Colonic mucosa (tissue), 4 donors: ENCODE measurements around the gene GPR25. TPM values are rescaled to one million over a fixed set of nuclear protein-coding genes. Genes with fewer than 3 reads are reported as not detected.
"Not testable (repeated sequence)": the region's sequence is repeated elsewhere in the genome, so short reads cannot be mapped to it uniquely, and the experiment has no call there.

Experiments
- DNase-seq: peaks from one replicate; pipeline ENCODE4 v3.0.0-alpha.2; 2020
- H3K27ac ChIP-seq: fragments of 200-600 bp; one replicate; pipeline ENCODE4 v1.8.0; 2021
- H3K27me3 ChIP-seq: fragments of 200-600 bp; one replicate; pipeline ENCODE4 v1.8.0; 2021
- H3K36me3 ChIP-seq: fragments of 200-600 bp; one replicate; pipeline ENCODE4 v1.8.0; 2021
- H3K4me1 ChIP-seq: fragments of 200-600 bp; one replicate; pipeline ENCODE4 v1.8.0; 2021; ENCODE audit warnings: mild to moderate bottlenecking
- H3K4me3 ChIP-seq: fragments of 200-600 bp; one replicate; pipeline ENCODE4 v1.8.0; 2021
- H3K9ac ChIP-seq, 2 donors: one replicate each; pipeline ENCODE4 v1.7.0; 2013; ENCODE audit warnings: control low read depth in 2 of 2, low read depth in 2 of 2, low read length in 2 of 2
- H3K9me3 ChIP-seq: fragments of 200-600 bp; one replicate; pipeline ENCODE4 v1.8.0; 2021
- intact Hi-C: fragments of 100-400 bp; cut with DNase I; formaldehyde crosslinking; loops from one replicate; pipeline ENCODE4 v1.14.1; 2022
- total RNA-seq, 2 donors: library from RNA; stranded (reverse); fragmentation: NEBNext Ultra II Directional in 1 of 2; extraction: Animal tissue kit (Norgen Biotek cat#: 25700) in 1 of 2; gene quantifications; one replicate each; pipeline ENCODE4 v1.2.1, GENCODE V29; 2021
- TF ChIP-seq, protein P1 (sequence below): fragments of 200-600 bp; IDR thresholded peaks from one replicate; pipeline ENCODE4 v1.8.0; 2022; ENCODE audit warnings: antibody characterized with exemption, mild to moderate bottlenecking
- donor health status: healthy.
- donor health status: DM: no; HTN: no; CAD: no.
- donor health status: DM: no; HTN: no; CAD: no.

The GPR25 gene
- total RNA-seq, 2 donors from 2014 or later: 0.19 to 0.27 TPM

DNA sequence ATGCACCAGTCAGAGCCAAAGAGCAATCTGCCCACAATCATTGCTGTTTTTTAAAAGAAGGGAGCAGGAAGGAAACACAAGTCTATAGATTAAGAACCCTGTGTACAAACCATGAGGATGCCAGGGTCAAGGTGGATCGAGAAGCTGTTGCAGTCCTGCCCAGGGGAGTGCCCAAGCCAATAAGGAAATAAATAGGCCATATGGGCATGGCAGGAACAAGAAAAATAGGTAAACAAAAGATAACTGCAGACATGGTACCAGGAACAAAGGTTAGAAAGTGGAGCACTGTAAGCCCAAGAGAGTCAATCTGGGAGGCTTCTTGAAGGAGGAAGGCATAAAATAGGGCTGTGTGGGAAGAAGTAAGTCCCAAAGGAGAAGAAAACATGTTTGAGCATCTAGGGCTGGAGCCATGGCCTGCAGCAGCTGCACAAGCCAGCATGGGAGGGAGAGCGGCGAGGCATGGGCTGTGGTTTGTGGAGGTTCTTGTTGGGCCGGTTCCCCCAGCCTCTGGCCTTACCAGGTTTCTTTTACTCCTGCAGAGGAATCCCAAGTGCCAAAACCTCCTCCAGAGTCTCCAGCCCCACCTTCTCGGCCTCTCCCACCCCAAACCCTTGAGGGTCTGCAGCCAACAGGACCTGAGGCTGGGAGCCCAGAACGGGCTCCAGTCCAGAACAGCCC lies 35.5 kb downstream of the GPR25 start:
- Histone ChIP-seq H3K9me3 (no peaks in the 10 kb centered on the region), H3K9ac (peak overlapping the region; percentile 6 to 53), H3K4me3 (no peak overlapping the region), H3K36me3 (no peaks in the 10 kb centered on the region), H3K27me3 (no peaks in the 10 kb centered on the region), H3K27ac (peak overlapping the region; percentile 88), H3K4me1 (peaks cover 24% of the 10 kb centered on the region)
- intact Hi-C loops: no loop called here
- TF ChIP-seq, protein P1, sequence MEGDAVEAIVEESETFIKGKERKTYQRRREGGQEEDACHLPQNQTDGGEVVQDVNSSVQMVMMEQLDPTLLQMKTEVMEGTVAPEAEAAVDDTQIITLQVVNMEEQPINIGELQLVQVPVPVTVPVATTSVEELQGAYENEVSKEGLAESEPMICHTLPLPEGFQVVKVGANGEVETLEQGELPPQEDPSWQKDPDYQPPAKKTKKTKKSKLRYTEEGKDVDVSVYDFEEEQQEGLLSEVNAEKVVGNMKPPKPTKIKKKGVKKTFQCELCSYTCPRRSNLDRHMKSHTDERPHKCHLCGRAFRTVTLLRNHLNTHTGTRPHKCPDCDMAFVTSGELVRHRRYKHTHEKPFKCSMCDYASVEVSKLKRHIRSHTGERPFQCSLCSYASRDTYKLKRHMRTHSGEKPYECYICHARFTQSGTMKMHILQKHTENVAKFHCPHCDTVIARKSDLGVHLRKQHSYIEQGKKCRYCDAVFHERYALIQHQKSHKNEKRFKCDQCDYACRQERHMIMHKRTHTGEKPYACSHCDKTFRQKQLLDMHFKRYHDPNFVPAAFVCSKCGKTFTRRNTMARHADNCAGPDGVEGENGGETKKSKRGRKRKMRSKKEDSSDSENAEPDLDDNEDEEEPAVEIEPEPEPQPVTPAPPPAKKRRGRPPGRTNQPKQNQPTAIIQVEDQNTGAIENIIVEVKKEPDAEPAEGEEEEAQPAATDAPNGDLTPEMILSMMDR: no peak
- DNase-seq: peak; percentile 83

DNA sequence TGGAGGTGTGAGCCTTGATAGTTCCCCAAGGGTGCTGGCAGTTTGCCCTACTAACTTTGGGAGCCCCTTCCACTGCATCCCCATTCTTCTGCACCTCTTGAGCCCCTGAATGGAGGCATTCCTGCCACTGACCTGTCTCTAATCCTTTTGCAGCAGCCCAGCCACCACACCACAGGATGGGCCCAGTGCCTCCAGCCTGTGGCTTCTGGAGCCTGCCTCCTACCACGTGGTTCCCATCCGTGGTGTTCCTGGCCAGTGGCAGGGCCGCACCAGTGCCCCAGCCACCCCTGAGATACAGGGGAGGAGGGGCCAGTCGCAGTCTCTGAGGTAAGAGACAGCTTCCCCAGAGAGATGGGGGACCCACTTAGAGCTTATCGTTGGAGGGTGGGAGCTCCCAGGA lies 36.3 kb downstream of the GPR25 start:
- Histone ChIP-seq H3K27me3 (no peaks in the 10 kb centered on the region), H3K9me3 (no peaks in the 10 kb centered on the region), H3K4me3 (no peak overlapping the region), H3K4me1 (peaks cover 23% of the 10 kb centered on the region), H3K27ac (peak overlapping the region; percentile 88), H3K36me3 (no peaks in the 10 kb centered on the region), H3K9ac (peak overlapping the region; percentile 6 to 53)
- TF ChIP-seq, protein P1: no peak
- intact Hi-C loops: no loop called here
- DNase-seq: no peak

DNA sequence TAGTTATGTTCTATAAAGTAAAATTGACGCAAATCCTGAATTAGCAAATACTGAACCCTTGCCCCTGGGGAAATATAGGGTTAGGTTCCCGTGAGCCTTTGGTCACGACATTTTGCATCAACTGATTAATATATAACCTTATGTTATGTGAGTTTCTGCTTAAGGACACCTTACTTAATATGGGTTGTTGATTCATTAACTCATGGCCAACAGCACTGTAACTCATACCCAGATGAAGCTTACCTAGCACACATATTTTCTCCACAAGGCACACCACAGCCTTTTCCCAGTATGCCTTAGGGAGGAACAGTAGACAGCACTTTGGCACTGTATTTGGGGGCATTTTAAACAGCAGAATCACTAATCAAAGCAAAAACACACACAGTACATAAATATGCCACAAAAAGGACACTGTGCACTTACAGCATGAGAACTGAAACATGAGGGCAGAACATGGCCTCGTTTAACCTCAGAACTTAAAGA lies 37.0 kb downstream of the GPR25 start:
- no peak overlapping the region for H3K4me3 ChIP-seq
- no peaks in the 10 kb centered on the region for H3K9me3 ChIP-seq
- no peak overlapping the region for H3K27ac ChIP-seq
- TF ChIP-seq, protein P1: no peak
- DNase-seq: no peak
- intact Hi-C loops: no loop called here
- no peak overlapping the region for H3K9ac ChIP-seq
- H3K27me3 ChIP-seq: no peaks in the 10 kb centered on the region
- H3K36me3 ChIP-seq: no peaks in the 10 kb centered on the region
- H3K4me1 ChIP-seq: peaks cover 18% of the 10 kb centered on the region

DNA sequence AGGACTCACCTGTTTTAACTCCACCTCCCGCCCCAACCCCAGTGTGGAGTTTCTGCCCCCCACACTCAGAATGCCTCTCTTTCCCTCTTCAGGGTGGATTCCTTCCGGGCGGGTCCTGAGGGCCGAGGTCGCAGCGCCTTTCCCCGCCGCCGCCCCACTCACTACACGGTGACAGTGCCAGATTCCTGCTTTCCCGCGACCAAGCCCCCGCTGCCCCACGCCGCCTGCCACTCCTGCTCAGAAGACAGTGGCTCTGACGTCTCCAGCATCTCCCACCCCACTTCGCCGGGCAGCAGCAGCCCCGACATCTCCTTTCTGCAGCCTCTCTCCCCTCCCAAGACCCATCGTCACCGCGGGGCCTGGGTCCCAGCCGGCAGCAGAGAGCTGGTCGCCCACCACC lies 38.6 kb downstream of the GPR25 start:
- DNase-seq: no peak
- H3K36me3 ChIP-seq: no peaks in the 10 kb centered on the region
- no peak overlapping the region for H3K27ac ChIP-seq
- H3K4me3 ChIP-seq: no peak overlapping the region
- intact Hi-C loops: no loop called here
- no peaks in the 10 kb centered on the region for H3K27me3 ChIP-seq
- H3K9ac ChIP-seq: no peak overlapping the region
- TF ChIP-seq, protein P1: no peak
- no peaks in the 10 kb centered on the region for H3K9me3 ChIP-seq
- peaks cover 16% of the 10 kb centered on the region for H3K4me1 ChIP-seq

DNA sequence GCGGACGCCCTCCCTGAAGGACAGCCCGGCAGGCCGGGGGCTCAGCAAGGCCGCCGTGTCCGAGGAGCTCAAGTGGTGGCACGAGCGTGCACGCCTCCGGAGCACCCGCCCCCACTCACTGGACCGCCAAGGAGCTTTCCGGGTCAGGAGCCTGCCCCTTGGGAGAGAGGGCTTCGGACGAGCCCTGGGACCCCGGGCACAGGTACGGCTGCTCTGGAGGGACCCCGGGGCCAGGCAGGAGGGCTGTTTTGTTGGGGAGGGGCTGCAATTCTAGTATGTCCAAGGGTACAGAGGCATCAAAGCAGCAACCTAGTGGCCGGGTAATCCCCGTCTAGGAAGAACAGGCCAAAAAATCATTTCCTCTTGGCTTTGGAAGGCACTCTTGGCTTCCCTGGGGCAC lies 39.2 kb downstream of the GPR25 start:
- Histone ChIP-seq H3K4me1 (peaks cover 11% of the 10 kb centered on the region), H3K9ac (peak overlapping the region in 1 of 2 donors; percentile 3)
- H3K36me3 ChIP-seq, H3K27me3 ChIP-seq, DNase-seq, H3K27ac ChIP-seq, H3K4me3 ChIP-seq, intact Hi-C loops, H3K9me3 ChIP-seq: not testable (repeated sequence)

DNA sequence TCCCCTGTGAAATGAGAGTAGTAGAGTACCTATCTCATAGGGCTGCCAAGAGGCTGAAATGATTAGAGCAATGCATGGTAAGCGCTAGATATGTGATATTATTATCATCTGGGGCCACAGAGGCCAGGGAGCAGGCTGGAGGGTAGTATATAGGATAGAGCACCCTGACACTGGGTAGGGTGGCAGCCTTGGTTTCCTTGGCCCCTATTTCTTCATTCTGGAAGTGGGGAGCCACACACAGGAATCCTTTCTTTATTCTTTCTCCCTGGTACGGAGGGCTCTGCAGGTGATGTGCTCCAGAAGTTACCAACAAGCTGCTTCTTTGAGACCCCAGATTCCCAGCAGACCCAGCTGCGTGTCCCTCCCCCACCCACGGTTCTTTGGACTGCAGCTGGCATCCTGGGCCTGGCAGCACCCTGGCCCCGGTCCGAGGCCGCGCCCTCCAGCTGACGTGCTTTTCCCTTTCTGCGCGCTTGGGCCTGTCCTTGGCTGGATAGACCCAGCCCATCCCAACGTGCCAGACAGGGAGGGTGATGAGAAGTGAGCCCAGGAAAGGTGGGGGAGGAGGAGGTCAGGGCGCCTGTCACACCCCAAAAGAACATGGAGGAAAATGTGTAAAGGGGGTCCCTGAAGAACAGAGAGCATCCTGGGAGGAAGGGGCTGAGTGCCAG lies 40.1 kb downstream of the GPR25 start:
- Histone ChIP-seq H3K27ac (peak overlapping the region; percentile 28), H3K36me3 (no peaks in the 10 kb centered on the region), H3K4me1 (peaks cover 5% of the 10 kb centered on the region), H3K9ac (peak overlapping the region in 1 of 2 donors; percentile 46), H3K27me3 (no peaks in the 10 kb centered on the region), H3K9me3 (no peaks in the 10 kb centered on the region), H3K4me3 (no peak overlapping the region)
- intact Hi-C loops: no loop called here
- peak; percentile 85 for DNase-seq
- TF ChIP-seq, protein P1: no peak
